ENCODE data around the gene TCF25. TPM values are rescaled to one million over a fixed set of nuclear protein-coding genes. Genes with fewer than 3 reads are reported as not detected.
A peak's percentile ranks its signal among the peaks of the same experiment; 100 is the strongest.

TCF25 gene
- total RNA-seq, 2 donors from 2014 or later, result 181 to 195 TPM

- Mint-ChIP-seq H3K36me3 (ENCODE audit: low read depth) (peaks cover 92% of the 10 kb centered on the region), H3K27me3 (no peaks in the 10 kb centered on the region), H3K9me3 (no peaks in the 10 kb centered on the region), H3K4me3 (no peak overlapping the region), H3K27ac (no peak overlapping the region), H3K4me1 (peaks cover 7% of the 10 kb centered on the region)
- no peak for ATAC-seq (replicated peaks)
Measured at GRCh38 chr16:89883346-89884040, 10.1 kb downstream of the TCF25 start.

- no peaks in the 10 kb centered on the region for H3K27me3 Mint-ChIP-seq
- peaks cover 92% of the 10 kb centered on the region for H3K36me3 Mint-ChIP-seq (ENCODE audit: low read depth)
- peak overlapping the region; percentile 42 for H3K27ac Mint-ChIP-seq
- H3K9me3 Mint-ChIP-seq, result no peaks in the 10 kb centered on the region
- H3K4me1 Mint-ChIP-seq, result peaks cover 7% of the 10 kb centered on the region
- no peak for ATAC-seq (replicated peaks)
- H3K4me3 Mint-ChIP-seq, result no peak overlapping the region
Measured at GRCh38 chr16:89884041-89884421, 10.6 kb downstream of the TCF25 start.

- Mint-ChIP-seq H3K27me3 (no peaks in the 10 kb centered on the region), H3K9me3 (no peaks in the 10 kb centered on the region), H3K4me1 (peaks cover 7% of the 10 kb centered on the region), H3K36me3 (ENCODE audit: low read depth) (peaks cover 99% of the 10 kb centered on the region), H3K27ac (no peak overlapping the region), H3K4me3 (no peak overlapping the region)
- ATAC-seq (replicated peaks), result no peak
Measured at GRCh38 chr16:89887243-89887642, 13.9 kb downstream of the TCF25 start.

GRCh38 chr16:89890200-89890599, 16.8 kb downstream of the TCF25 start:
- no peaks in the 10 kb centered on the region for H3K9me3 Mint-ChIP-seq
- H3K27ac Mint-ChIP-seq, result no peak overlapping the region
- H3K4me1 Mint-ChIP-seq, result peaks cover 3% of the 10 kb centered on the region
- peak; percentile 96 for ATAC-seq (replicated peaks)
- H3K36me3 Mint-ChIP-seq (ENCODE audit: low read depth), result peaks cover 97% of the 10 kb centered on the region
- no peaks in the 10 kb centered on the region for H3K27me3 Mint-ChIP-seq
- no peak overlapping the region for H3K4me3 Mint-ChIP-seq

- no peaks in the 10 kb centered on the region for H3K9me3 Mint-ChIP-seq
- H3K4me1 Mint-ChIP-seq, result no peaks in the 10 kb centered on the region
- peaks cover 97% of the 10 kb centered on the region for H3K36me3 Mint-ChIP-seq (ENCODE audit: low read depth)
- ATAC-seq (replicated peaks), result no peak
- H3K4me3 Mint-ChIP-seq, result no peak overlapping the region
- H3K27ac Mint-ChIP-seq, result no peak overlapping the region
- no peaks in the 10 kb centered on the region for H3K27me3 Mint-ChIP-seq
Measured at GRCh38 chr16:89890886-89891657, 17.7 kb downstream of the TCF25 start.

- H3K27ac Mint-ChIP-seq, result no peak overlapping the region
- no peak for ATAC-seq (replicated peaks)
- H3K27me3 Mint-ChIP-seq, result no peaks in the 10 kb centered on the region
- no peaks in the 10 kb centered on the region for H3K9me3 Mint-ChIP-seq
- no peak overlapping the region for H3K4me3 Mint-ChIP-seq
- peaks cover 93% of the 10 kb centered on the region for H3K36me3 Mint-ChIP-seq (ENCODE audit: low read depth)
- H3K4me1 Mint-ChIP-seq, result no peaks in the 10 kb centered on the region
Measured at GRCh38 chr16:89892055-89892630, 18.8 kb downstream of the TCF25 start.

- H3K4me1 Mint-ChIP-seq, result no peaks in the 10 kb centered on the region
- no peak overlapping the region for H3K27ac Mint-ChIP-seq
- H3K27me3 Mint-ChIP-seq, result no peaks in the 10 kb centered on the region
- H3K9me3 Mint-ChIP-seq, result no peaks in the 10 kb centered on the region
- H3K4me3 Mint-ChIP-seq, result no peak overlapping the region
- ATAC-seq (replicated peaks), result no peak
- H3K36me3 Mint-ChIP-seq (ENCODE audit: low read depth), result peaks cover 93% of the 10 kb centered on the region
Measured at GRCh38 chr16:89892635-89893034, 19.2 kb downstream of the TCF25 start.

- no peak overlapping the region for H3K27ac Mint-ChIP-seq
- H3K27me3 Mint-ChIP-seq, result no peaks in the 10 kb centered on the region
- no peaks in the 10 kb centered on the region for H3K9me3 Mint-ChIP-seq
- ATAC-seq (replicated peaks), result no peak
- H3K4me3 Mint-ChIP-seq, result no peak overlapping the region
- no peaks in the 10 kb centered on the region for H3K4me1 Mint-ChIP-seq
- H3K36me3 Mint-ChIP-seq (ENCODE audit: low read depth), result peaks cover 93% of the 10 kb centered on the region
Measured at GRCh38 chr16:89893642-89894548, 20.5 kb downstream of the TCF25 start.

GRCh38 chr16:89895482-89896250, 22.3 kb downstream of the TCF25 start:
- Mint-ChIP-seq H3K27me3 (no peaks in the 10 kb centered on the region), H3K4me3 (no peak overlapping the region), H3K27ac (no peak overlapping the region), H3K4me1 (no peaks in the 10 kb centered on the region), H3K36me3 (ENCODE audit: low read depth) (peaks cover 93% of the 10 kb centered on the region), H3K9me3 (no peaks in the 10 kb centered on the region)
- no peak for ATAC-seq (replicated peaks)

GRCh38 chr16:89897204-89897603, 23.8 kb downstream of the TCF25 start:
- Mint-ChIP-seq H3K36me3 (ENCODE audit: low read depth) (peaks cover 84% of the 10 kb centered on the region), H3K9me3 (no peaks in the 10 kb centered on the region), H3K27me3 (no peaks in the 10 kb centered on the region), H3K27ac (no peak overlapping the region), H3K4me1 (no peaks in the 10 kb centered on the region), H3K4me3 (no peak overlapping the region)
- no peak for ATAC-seq (replicated peaks)

GRCh38 chr16:89898201-89898967, 25.0 kb downstream of the TCF25 start:
- H3K4me3 Mint-ChIP-seq, result no peak overlapping the region
- peaks cover 80% of the 10 kb centered on the region for H3K36me3 Mint-ChIP-seq (ENCODE audit: low read depth)
- H3K27ac Mint-ChIP-seq, result no peak overlapping the region
- no peak for ATAC-seq (replicated peaks)
- H3K4me1 Mint-ChIP-seq, result no peaks in the 10 kb centered on the region
- no peaks in the 10 kb centered on the region for H3K9me3 Mint-ChIP-seq
- no peaks in the 10 kb centered on the region for H3K27me3 Mint-ChIP-seq

- no peak for ATAC-seq (replicated peaks)
- H3K36me3 Mint-ChIP-seq (ENCODE audit: low read depth), result peaks cover 81% of the 10 kb centered on the region
- no peak overlapping the region for H3K27ac Mint-ChIP-seq
- no peaks in the 10 kb centered on the region for H3K4me1 Mint-ChIP-seq
- no peaks in the 10 kb centered on the region for H3K27me3 Mint-ChIP-seq
- no peaks in the 10 kb centered on the region for H3K9me3 Mint-ChIP-seq
- no peak overlapping the region for H3K4me3 Mint-ChIP-seq
Measured at GRCh38 chr16:89899879-89900481, 26.6 kb downstream of the TCF25 start.

GRCh38 chr16:89900885-89901284, 27.5 kb downstream of the TCF25 start:
- no peaks in the 10 kb centered on the region for H3K9me3 Mint-ChIP-seq
- no peak for ATAC-seq (replicated peaks)
- no peak overlapping the region for H3K27ac Mint-ChIP-seq
- no peak overlapping the region for H3K4me3 Mint-ChIP-seq
- peaks cover 81% of the 10 kb centered on the region for H3K36me3 Mint-ChIP-seq (ENCODE audit: low read depth)
- no peaks in the 10 kb centered on the region for H3K4me1 Mint-ChIP-seq
- no peaks in the 10 kb centered on the region for H3K27me3 Mint-ChIP-seq
